A673 (cell line): ENCODE results near the gene MPDZ. TPM values are rescaled to one million over a fixed set of nuclear protein-coding genes. Genes with fewer than 3 reads are reported as not detected.
A peak's percentile ranks its signal among the peaks of the same experiment; 100 is the strongest.

Experiments used
- BruUV-seq: library from RNA; stranded (reverse); fragments of 400-500 nt; replicated peaks from 2 replicates; lab custom pipeline; 2021; lab: Mats Ljungman, UMichigan
- CTCF ChIA-PET: fragments of 300-600 bp; sonication (Branson Sonifier 250); formaldehyde crosslinking; loops from one replicate; lab custom pipeline; 2022; ENCODE audit warnings: antibody characterized with exemption; lab: Charles Lee
- POLR2A ChIA-PET: fragments of 300-600 bp; sonication (Branson Sonifier 250); formaldehyde crosslinking; loops from one replicate; lab custom pipeline; 2022; ENCODE audit warnings: antibody characterized with exemption; ENCODE audit not compliant: low non-redundant PET; lab: Charles Lee
- DNase-seq: peaks from one replicate; pipeline ENCODE4 v3.0.0-alpha.2; 2015; ENCODE audit warnings: low spot score
- H3K27ac ChIP-seq: fragments of 200-600 bp; sonication (generic); 2 replicates; pipeline ENCODE4 v1.5.1; 2016; ENCODE audit warnings: mixed run types, low read depth, mild to moderate bottlenecking, mixed read lengths, antibody characterized with exemption, low read length; ENCODE audit not compliant: poor library complexity, severe bottlenecking
- H3K27me3 ChIP-seq: fragments of 200-600 bp; sonication (generic); replicated peaks from 2 replicates; pipeline ENCODE4 v1.6.1; 2017; ENCODE audit warnings: mixed run types, low read depth, mild to moderate bottlenecking, mixed read lengths, antibody characterized with exemption, low read length; ENCODE audit not compliant: insufficient read depth, poor library complexity
- H3K36me3 ChIP-seq: fragments of 200-600 bp; sonication (generic); 2 replicates; pipeline ENCODE4 v1.6.1; 2016; ENCODE audit warnings: mixed run types, mild to moderate bottlenecking, mixed read lengths, antibody characterized with exemption, low read length; ENCODE audit not compliant: insufficient read depth, poor library complexity, severe bottlenecking
- H3K4me1 ChIP-seq: fragments of 200-600 bp; sonication (generic); 2 replicates; pipeline ENCODE4 v1.6.1; 2017; ENCODE audit warnings: mixed run types, mild to moderate bottlenecking, mixed read lengths, antibody characterized with exemption, low read length; ENCODE audit not compliant: insufficient read depth, poor library complexity, severe bottlenecking
- H3K4me3 ChIP-seq: fragments of 200-600 bp; sonication (generic); 2 replicates; pipeline ENCODE4 v1.5.1; 2016; ENCODE audit warnings: low read depth, mixed run types, mild to moderate bottlenecking, mixed read lengths, low read length; ENCODE audit not compliant: poor library complexity, severe bottlenecking
- H3K9me3 ChIP-seq: fragments of 200-600 bp; sonication (generic); 2 replicates; pipeline ENCODE4 v1.6.1; 2016; ENCODE audit warnings: mixed run types, low read depth, mild to moderate bottlenecking, mixed read lengths, antibody characterized with exemption, low read length; ENCODE audit not compliant: poor library complexity, severe bottlenecking
- CTCF ChIP-seq: fragments of 300-800, 200-600 bp; sonication (generic); conservative IDR thresholded peaks from 2 replicates; pipeline ENCODE4 v1.5.1; 2017; ENCODE audit warnings: low read depth, mild to moderate bottlenecking, antibody characterized with exemption, low read length, moderate library complexity, mixed read lengths
- EZH2 ChIP-seq: fragments of 200-600 bp; sonication (generic); IDR thresholded peaks from 2 replicates; pipeline ENCODE4 v1.6.1; 2017; ENCODE audit warnings: borderline replicate concordance, low read depth, mild to moderate bottlenecking, mixed read lengths, antibody characterized with exemption, low read length; ENCODE audit not compliant: poor library complexity, severe bottlenecking
- intact Hi-C: fragments of 100-400 bp; cut with micrococcal nuclease; formaldehyde crosslinking; loops from one replicate; pipeline ENCODE4 v1.10.0; 2022; ENCODE audit not compliant: unreplicated experiment
- total RNA-seq: library from RNA; stranded (reverse); gene quantifications from 2 replicates; pipeline ENCODE4 v1.2.3, GENCODE V29; 2021

MPDZ gene
- total RNA-seq, 1 experiment from 2014 or later = 35.1 TPM

DNA sequence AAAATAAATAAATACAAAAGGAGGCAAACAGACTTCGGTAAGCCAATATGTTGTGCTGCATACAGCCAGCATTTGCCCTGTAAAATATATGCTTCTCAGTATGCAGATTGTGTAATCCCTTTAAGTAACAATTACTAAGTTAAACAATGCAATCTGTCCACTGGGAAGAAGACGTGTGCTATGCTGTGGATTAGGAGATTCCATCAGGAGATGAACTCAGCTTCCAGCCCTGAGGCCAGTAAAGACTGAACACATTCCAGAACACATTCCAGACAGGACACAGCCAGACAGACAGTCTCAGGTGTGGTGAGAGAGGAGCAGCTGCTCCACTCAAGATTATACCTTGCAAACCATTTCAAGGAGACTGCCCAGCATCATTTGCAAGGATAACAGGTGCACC, 97.8 kb downstream of the MPDZ start:
- ChIA-PET POLR2A (no interaction called here), CTCF (no interaction called here)
- Histone ChIP-seq H3K27me3 (no peaks in the 10 kb centered on the region), H3K9me3 (no peaks in the 10 kb centered on the region), H3K4me1 (peaks cover 12% of the 10 kb centered on the region), H3K27ac (no peak overlapping the region), H3K4me3 (no peak overlapping the region), H3K36me3 (no peaks in the 10 kb centered on the region)
- intact Hi-C loops = no loop called here
- TF ChIP-seq CTCF = no peak
- no peak for TF ChIP-seq EZH2
- DNase-seq = peak; percentile 30
- no TSS peak for BruUV-seq

DNA sequence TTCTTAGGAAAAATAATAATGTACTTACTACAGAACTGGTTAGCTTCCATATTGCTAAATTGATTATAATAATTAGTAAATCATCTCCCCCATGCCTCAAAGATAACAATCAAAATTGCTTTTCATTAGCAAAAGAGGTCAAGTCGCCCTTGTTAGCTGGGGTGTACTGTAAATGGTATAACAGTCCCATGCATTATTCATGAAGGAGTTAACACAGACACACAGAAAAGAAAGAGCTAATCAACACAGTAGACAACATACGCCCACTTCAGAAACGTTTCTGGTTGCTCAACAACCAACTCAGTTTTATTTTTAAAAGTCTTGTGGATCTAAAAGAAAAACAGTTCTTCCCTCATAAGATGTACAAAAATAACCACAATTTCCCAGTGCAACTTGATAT, 100.2 kb downstream of the MPDZ start:
- TF ChIP-seq CTCF (no peak), EZH2 (no peak)
- ChIA-PET POLR2A (no interaction called here), CTCF (no interaction called here)
- peaks cover 12% of the 10 kb centered on the region for H3K4me1 ChIP-seq
- intact Hi-C loops = no loop called here
- H3K9me3 ChIP-seq = no peaks in the 10 kb centered on the region
- no peaks in the 10 kb centered on the region for H3K27me3 ChIP-seq
- H3K4me3 ChIP-seq = no peak overlapping the region
- no TSS peak for BruUV-seq
- H3K27ac ChIP-seq = no peak overlapping the region
- peak; percentile 33 for DNase-seq
- H3K36me3 ChIP-seq = no peaks in the 10 kb centered on the region

DNA sequence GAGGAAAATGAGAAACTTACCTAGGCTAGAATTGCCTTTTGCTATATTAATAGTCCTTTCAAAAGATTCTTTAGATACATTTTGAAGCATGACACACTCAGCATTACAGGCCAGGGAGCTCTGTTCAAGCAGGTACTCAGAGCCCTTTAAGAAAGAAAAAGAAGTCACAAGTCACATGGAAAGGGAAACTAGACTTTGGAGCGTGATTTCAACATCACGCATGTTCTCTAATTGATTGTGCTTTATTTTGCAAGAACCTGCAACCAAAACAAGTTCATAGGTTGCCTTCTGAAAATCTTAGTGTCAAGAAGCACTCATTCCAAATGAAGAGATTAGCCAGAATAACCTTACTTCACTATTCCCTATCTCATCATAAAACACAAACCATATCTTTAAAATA, 103.8 kb downstream of the MPDZ start:
- H3K4me1 ChIP-seq = peaks cover 7% of the 10 kb centered on the region
- no peaks in the 10 kb centered on the region for H3K27me3 ChIP-seq
- TF ChIP-seq CTCF (no peak), EZH2 (no peak)
- H3K9me3 ChIP-seq = no peaks in the 10 kb centered on the region
- no peak overlapping the region for H3K4me3 ChIP-seq
- CTCF ChIA-PET = no interaction called here
- no TSS peak for BruUV-seq
- no peak overlapping the region for H3K27ac ChIP-seq
- no peak for DNase-seq
- intact Hi-C loops = no loop called here
- POLR2A ChIA-PET = no interaction called here
- no peaks in the 10 kb centered on the region for H3K36me3 ChIP-seq
